Trophoblast cell (in vitro differentiated cells and primary cell): ENCODE measurements around the gene PRDX6.

Source experiments
- DNase-seq, 2 donors: peaks; one replicate each; pipeline ENCODE4 v3.0.0-alpha.2; 2016
- H2AFZ ChIP-seq: 2 replicates; pipeline ENCODE4 v1.6.1; 2013; ENCODE audit warnings: low read length, moderate library complexity, mild to moderate bottlenecking; ENCODE audit not compliant: insufficient read depth, poor library complexity
- H2AK5ac ChIP-seq: 2 replicates; pipeline ENCODE4 v1.6.1; 2013; ENCODE audit warnings: mild to moderate bottlenecking, low read length
- H2BK120ac ChIP-seq: 2 replicates; pipeline ENCODE4 v1.6.1; 2013; ENCODE audit warnings: low read length, mild to moderate bottlenecking, moderate library complexity; ENCODE audit not compliant: insufficient read depth, poor library complexity
- H2BK12ac ChIP-seq: 2 replicates; pipeline ENCODE4 v1.6.1; 2013; ENCODE audit warnings: mild to moderate bottlenecking, low read length, moderate library complexity
- H2BK5ac ChIP-seq: 2 replicates; pipeline ENCODE4 v1.6.1; 2013; ENCODE audit warnings: low read length, low read depth, moderate library complexity, mild to moderate bottlenecking; ENCODE audit not compliant: poor library complexity
- H3K14ac ChIP-seq: 2 replicates; pipeline ENCODE4 v1.6.1; 2013; ENCODE audit warnings: mild to moderate bottlenecking, low read length
- H3K18ac ChIP-seq: 2 replicates; pipeline ENCODE4 v1.6.1; 2013; ENCODE audit warnings: mild to moderate bottlenecking, low read length
- H3K23ac ChIP-seq: 2 replicates; pipeline ENCODE4 v1.6.1; 2013; ENCODE audit warnings: low read length
- H3K27ac ChIP-seq: 2 replicates; pipeline ENCODE4 v1.5.1; 2013; ENCODE audit warnings: low read depth, mild to moderate bottlenecking, inconsistent platforms, low read length, moderate library complexity
- H3K27me3 ChIP-seq: 2 replicates; pipeline ENCODE4 v1.6.1; 2013; ENCODE audit warnings: inconsistent platforms, mild to moderate bottlenecking, low read length, moderate library complexity; ENCODE audit not compliant: insufficient read depth
- H3K36me3 ChIP-seq, 2 experiments: 1 replicate in 1 of 2; 2 replicates in 1 of 2; pipeline ENCODE4 v1.6.1; 2013; ENCODE audit warnings: low read length in 2 of 2, mild to moderate bottlenecking in 2 of 2, moderate library complexity in 1 of 2; ENCODE audit not compliant: insufficient read depth in 2 of 2, control insufficient read depth in 1 of 2
- H3K4ac ChIP-seq: 2 replicates; pipeline ENCODE4 v1.6.1; 2013; ENCODE audit warnings: low read depth, mild to moderate bottlenecking, low read length, moderate library complexity
- H3K4me1 ChIP-seq, 2 experiments: 1 replicate in 1 of 2; 2 replicates in 1 of 2; pipeline ENCODE4 v1.6.1; 2013; ENCODE audit warnings: low read length in 2 of 2, mild to moderate bottlenecking in 2 of 2, moderate library complexity in 1 of 2; ENCODE audit not compliant: insufficient read depth in 2 of 2, control insufficient read depth in 1 of 2
- H3K4me2 ChIP-seq: 2 replicates; pipeline ENCODE4 v1.6.1; 2013; ENCODE audit warnings: inconsistent platforms, mild to moderate bottlenecking, low read length, moderate library complexity
- H3K4me3 ChIP-seq: 2 replicates; pipeline ENCODE4 v1.5.1; 2013; ENCODE audit warnings: mild to moderate bottlenecking, low read depth, low read length, inconsistent platforms
- H3K79me1 ChIP-seq: one replicate; pipeline ENCODE4 v1.6.1; 2013; ENCODE audit warnings: low read length
- H3K79me2 ChIP-seq: 2 replicates; pipeline ENCODE4 v1.6.1; 2013; ENCODE audit warnings: low read length, mild to moderate bottlenecking; ENCODE audit not compliant: control insufficient read depth, insufficient read depth, poor library complexity
- H3K9ac ChIP-seq: 2 replicates; pipeline ENCODE4 v1.6.1; 2013; ENCODE audit warnings: mild to moderate bottlenecking, low read length
- H3K9me3 ChIP-seq: 2 replicates; pipeline ENCODE4 v1.6.1; 2013; ENCODE audit warnings: low read depth, mild to moderate bottlenecking, control low read depth, inconsistent platforms, low read length; ENCODE audit not compliant: insufficient read depth
- H4K12ac ChIP-seq: 2 replicates; pipeline ENCODE4 v1.6.1; 2013; ENCODE audit warnings: low read depth, mild to moderate bottlenecking, low read length, moderate library complexity
- H4K8ac ChIP-seq: 2 replicates; pipeline ENCODE4 v1.6.1; 2013; ENCODE audit warnings: low read depth, mild to moderate bottlenecking, low read length, moderate library complexity
- H4K91ac ChIP-seq: one replicate; pipeline ENCODE4 v1.6.1; 2013; ENCODE audit warnings: low read depth, mild to moderate bottlenecking, low read length, moderate library complexity
- WGBS: extraction: QIAGEN DNeasy Blood & Tissue Kit; methylation state at CpG from one replicate; pipeline ENCODE4 v1.1.7; 2013; ENCODE audit warnings: missing lambda C conversion rate; ENCODE audit not compliant: insufficient read length, insufficient coverage; ENCODE audit errors: extremely low coverage; 5-methylcytosine and 5-hydroxymethylcytosine counted together

Gene PRDX6

GRCh38 chr1:173431304-173432045 lies 45.7 kb upstream of the PRDX6 start:
- Histone ChIP-seq H3K4me3 (no peak overlapping the region), H3K4me2 (no peak overlapping the region), H3K9ac (no peak overlapping the region), H3K27me3 (no peaks in the 10 kb centered on the region), H3K36me3 (no peaks in the 10 kb centered on the region), H3K14ac (no peak overlapping the region), H3K18ac (no peak overlapping the region), H2AK5ac (no peak overlapping the region), H3K4me1 (peaks cover 2 to 5% of the 10 kb centered on the region in 2 experiments), H3K23ac (no peak overlapping the region), H3K9me3 (no peaks in the 10 kb centered on the region), H2BK5ac (no peak overlapping the region), H4K91ac (no peak overlapping the region), H2AFZ (no peak overlapping the region), H4K8ac (no peak overlapping the region), H2BK12ac (no peak overlapping the region), H4K12ac (no peak overlapping the region), H3K4ac (no peak overlapping the region), H2BK120ac (no peak overlapping the region), H3K79me1 (peaks cover 5% of the 10 kb centered on the region), H3K79me2 (no peaks in the 10 kb centered on the region), H3K27ac (no peak overlapping the region)
- peak; percentile 90 to 98 for DNase-seq
- WGBS = no CpG with 5 or more reads among the region's 6 CpGs

- no peaks in the 10 kb centered on the region for H3K27me3 ChIP-seq
- H3K23ac ChIP-seq = no peak overlapping the region
- no peak overlapping the region for H3K4ac ChIP-seq
Measured at GRCh38 chr1:173432331-173432730, 44.8 kb upstream of the PRDX6 start.

GRCh38 chr1:173433751-173434326 lies 43.3 kb upstream of the PRDX6 start:
- no CpG with 5 or more reads among the region's 2 CpGs for WGBS
- Histone ChIP-seq H2BK12ac (no peak overlapping the region), H2AK5ac (no peak overlapping the region), H3K27ac (no peak overlapping the region), H3K4me1 (peaks cover 2 to 3% of the 10 kb centered on the region in 2 experiments), H3K23ac (no peak overlapping the region), H3K9ac (no peak overlapping the region), H3K79me1 (peaks cover 5% of the 10 kb centered on the region), H4K12ac (no peak overlapping the region), H4K8ac (no peak overlapping the region), H3K4me3 (no peak overlapping the region), H2BK5ac (no peak overlapping the region), H4K91ac (no peak overlapping the region), H3K9me3 (no peaks in the 10 kb centered on the region), H3K36me3 (no peaks in the 10 kb centered on the region), H3K4me2 (no peak overlapping the region), H3K4ac (no peak overlapping the region), H2BK120ac (no peak overlapping the region), H2AFZ (no peak overlapping the region), H3K14ac (no peak overlapping the region), H3K79me2 (no peaks in the 10 kb centered on the region), H3K27me3 (no peaks in the 10 kb centered on the region), H3K18ac (no peak overlapping the region)
- DNase-seq = no peak

More at GRCh38 chr1:173432331-173432730, 44.8 kb upstream of the PRDX6 start:
- no peak overlapping the region for H3K4me2 ChIP-seq
- H3K9me3 ChIP-seq = no peaks in the 10 kb centered on the region
- H4K8ac ChIP-seq = no peak overlapping the region
- no peak overlapping the region for H3K9ac ChIP-seq
- H2AFZ ChIP-seq = no peak overlapping the region
- H2AK5ac ChIP-seq = no peak overlapping the region
- no peak overlapping the region for H3K18ac ChIP-seq
- H4K91ac ChIP-seq = no peak overlapping the region
- H2BK120ac ChIP-seq = no peak overlapping the region
- DNase-seq = peak; percentile 52 to 78
- H3K4me3 ChIP-seq = no peak overlapping the region
- H3K4me1 ChIP-seq = peaks cover 2 to 3% of the 10 kb centered on the region in 2 experiments
- no peaks in the 10 kb centered on the region for H3K79me2 ChIP-seq
- no peak overlapping the region for H3K27ac ChIP-seq
- no peak overlapping the region for H4K12ac ChIP-seq
- no peak overlapping the region for H3K14ac ChIP-seq
- no CpG with 5 or more reads among the region's 2 CpGs for WGBS
- H3K79me1 ChIP-seq = peaks cover 5% of the 10 kb centered on the region
- no peak overlapping the region for H2BK5ac ChIP-seq
- H2BK12ac ChIP-seq = no peak overlapping the region
- no peaks in the 10 kb centered on the region for H3K36me3 ChIP-seq

- no peak overlapping the region for H3K4me2 ChIP-seq
- H3K36me3 ChIP-seq = no peaks in the 10 kb centered on the region
- no peak for DNase-seq
- no peak overlapping the region for H4K91ac ChIP-seq
- H2AK5ac ChIP-seq = no peak overlapping the region
- H3K79me1 ChIP-seq = no peaks in the 10 kb centered on the region
- H2AFZ ChIP-seq = no peak overlapping the region
- H4K12ac ChIP-seq = no peak overlapping the region
- H3K9me3 ChIP-seq = no peaks in the 10 kb centered on the region
- H3K27me3 ChIP-seq = no peaks in the 10 kb centered on the region
- no peak overlapping the region for H3K4ac ChIP-seq
- H3K14ac ChIP-seq = no peak overlapping the region
- no peak overlapping the region for H3K4me3 ChIP-seq
- no peak overlapping the region for H3K18ac ChIP-seq
- no peak overlapping the region for H2BK120ac ChIP-seq
- H3K27ac ChIP-seq = no peak overlapping the region
- H3K4me1 ChIP-seq = no peaks in the 10 kb centered on the region
- H4K8ac ChIP-seq = no peak overlapping the region
- H2BK12ac ChIP-seq = no peak overlapping the region
- no CpG with 5 or more reads among the region's 5 CpGs for WGBS
- no peak overlapping the region for H3K23ac ChIP-seq
- H3K9ac ChIP-seq = no peak overlapping the region
- no peaks in the 10 kb centered on the region for H3K79me2 ChIP-seq
- H2BK5ac ChIP-seq = no peak overlapping the region
Measured at GRCh38 chr1:173436841-173437428, 40.2 kb upstream of the PRDX6 start.
